Measurements from ENCODE around the gene PRCD.

The PRCD gene

DNA sequence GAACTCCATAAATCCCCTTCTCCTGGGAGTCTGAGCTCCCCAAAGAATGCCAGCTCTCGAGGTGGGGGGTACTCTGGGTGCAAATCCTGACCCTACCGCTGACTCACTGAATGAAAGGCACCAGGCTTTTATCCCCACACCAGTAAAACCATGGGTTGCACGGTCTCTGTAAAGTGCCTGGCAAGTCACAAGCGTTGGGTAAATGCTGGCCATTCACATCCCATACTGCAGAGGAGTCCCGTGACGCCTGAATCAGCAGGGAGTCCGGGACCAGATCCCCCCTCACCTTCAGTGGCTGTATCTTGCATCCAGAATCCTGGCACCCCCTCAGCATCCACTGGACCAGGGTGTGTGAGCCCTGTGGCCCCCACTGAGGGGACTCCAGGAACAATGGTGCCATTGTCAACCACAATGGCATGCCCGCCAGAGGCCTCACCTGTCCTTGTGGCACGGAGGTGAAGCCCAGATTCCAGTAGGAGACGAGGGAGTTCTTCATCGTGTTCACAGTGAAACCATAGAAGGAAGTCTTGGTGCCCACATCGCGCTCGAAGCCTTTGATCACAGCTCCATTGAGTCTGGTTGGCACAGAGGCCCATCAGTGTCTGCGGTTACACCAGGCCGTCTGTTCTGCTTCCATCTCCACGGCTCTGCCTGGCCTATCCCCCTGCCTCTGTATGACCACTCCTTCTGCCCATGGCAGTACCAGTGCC is 32.5 kb downstream of the PRCD start:
- DNase-seq, result no peak

DNA sequence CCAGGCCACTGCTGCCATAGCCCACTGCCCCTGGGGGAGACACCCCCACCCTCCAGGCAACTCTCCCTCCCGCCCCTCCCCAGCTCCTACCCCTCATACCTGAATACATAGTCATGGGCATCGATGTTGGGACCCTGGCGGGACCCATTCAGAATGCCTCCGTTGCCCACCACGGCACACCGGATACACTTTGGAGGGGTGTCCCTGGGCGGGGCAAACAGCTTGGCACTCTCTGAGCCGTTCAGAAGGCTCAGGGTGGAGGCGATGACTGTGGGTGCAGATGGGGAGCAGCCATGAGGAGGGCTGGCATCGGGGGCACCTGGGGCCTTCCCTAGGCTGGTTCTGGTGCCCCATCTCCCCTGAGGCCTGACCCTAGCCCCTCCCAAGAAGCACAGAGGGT is 33.3 kb downstream of the PRCD start:
- no peak for DNase-seq

DNA sequence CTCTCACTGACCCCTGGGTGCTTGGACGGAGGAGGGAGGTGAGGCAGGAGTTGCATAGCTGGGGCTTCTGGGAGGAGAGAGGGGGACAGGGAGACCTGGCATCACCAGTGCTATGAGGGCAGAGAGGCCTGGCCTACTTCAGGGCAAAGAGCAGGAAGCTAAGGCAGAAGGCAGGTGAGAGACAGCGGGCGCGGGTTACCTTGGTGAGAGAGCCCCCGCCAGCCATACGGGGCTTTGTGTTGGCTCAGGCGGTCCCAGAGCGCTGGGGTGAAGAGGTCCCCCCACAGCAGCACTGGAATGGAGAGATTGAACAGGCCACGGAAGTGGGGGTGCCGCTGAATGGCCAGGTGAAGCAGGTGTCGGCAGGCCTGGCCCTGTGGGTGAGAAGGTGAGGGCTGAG is 34.3 kb downstream of the PRCD start:
- DNase-seq, result no peak

DNA sequence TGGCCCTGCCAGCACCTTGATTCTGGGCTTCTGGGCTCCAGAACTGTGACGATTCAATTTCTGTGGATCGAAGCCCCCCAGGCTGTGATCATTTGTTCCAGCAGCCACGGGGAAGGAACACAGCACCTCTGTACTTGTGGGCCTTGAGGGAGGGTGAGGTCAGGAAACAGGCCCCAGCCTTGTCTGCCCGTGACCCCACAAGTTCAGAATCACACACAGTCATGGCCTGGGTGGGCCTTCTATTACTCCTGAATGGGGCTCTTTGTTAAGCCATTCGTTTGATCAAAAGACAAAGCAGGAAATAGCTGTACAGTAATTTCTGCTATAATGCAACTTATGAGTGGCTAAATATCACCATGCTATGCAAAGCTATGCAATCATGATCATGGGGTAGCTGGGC is 35.7 kb downstream of the PRCD start:
- no peak for DNase-seq

DNA sequence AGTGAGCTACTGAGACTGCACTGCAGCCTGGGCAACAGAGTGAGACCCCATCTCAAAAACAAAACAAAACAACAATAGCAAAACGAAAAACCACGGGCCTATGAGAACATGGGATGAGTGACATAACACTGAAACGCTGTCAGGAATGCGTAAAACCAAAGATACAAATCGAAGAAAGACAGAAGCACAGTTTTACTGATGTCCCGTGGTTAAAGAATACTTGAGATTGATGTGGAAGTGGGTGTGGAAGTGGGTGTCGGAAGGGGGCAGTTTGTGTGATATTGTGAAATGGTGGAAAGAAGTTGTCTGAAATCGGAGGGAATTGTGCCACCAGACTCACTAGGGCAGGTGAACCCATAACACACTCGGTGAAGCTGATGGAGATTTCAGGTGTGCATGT is 36.3 kb downstream of the PRCD start:
- DNase-seq, result no peak

DNA sequence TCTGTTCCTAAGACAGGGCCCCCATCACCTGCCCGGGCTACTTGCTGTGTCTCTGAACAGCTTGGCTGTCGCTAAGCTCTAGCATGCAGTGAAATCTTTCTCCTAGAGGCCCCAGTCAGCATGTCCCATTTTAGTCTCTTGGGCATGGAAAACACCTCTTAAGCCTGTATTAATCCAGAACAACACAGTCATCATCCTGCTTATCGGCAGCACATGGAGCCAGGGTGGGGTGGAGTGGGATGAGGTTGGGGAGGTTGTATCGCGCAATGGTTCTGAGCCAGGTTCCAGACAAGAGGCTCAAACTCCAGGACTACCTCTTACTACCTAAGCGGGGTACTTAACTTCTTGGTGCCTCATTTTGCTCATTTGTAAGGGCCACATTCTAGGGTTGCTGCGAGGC is 38.0 kb downstream of the PRCD start:
- DNase-seq, result no peak

DNA sequence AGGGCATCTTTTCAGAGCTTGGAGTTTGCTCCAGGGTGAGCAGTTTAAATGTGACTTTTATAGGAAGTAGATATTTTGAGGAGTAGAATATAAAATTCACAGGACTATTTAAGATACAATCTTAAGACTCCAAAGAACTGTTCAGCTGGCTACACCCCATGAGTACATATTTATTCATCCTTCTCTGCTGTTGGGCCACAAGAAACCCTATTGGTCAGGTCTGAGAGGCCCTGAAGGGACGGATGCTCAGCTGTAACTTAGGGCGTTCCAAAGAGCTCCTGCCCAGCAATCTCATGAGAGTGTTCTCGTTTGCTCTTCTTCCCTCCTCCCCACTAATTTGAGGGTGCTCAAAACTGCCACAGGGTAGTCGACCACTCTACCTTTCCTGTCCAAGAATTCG is 38.5 kb downstream of the PRCD start:
- DNase-seq, result no peak

DNA sequence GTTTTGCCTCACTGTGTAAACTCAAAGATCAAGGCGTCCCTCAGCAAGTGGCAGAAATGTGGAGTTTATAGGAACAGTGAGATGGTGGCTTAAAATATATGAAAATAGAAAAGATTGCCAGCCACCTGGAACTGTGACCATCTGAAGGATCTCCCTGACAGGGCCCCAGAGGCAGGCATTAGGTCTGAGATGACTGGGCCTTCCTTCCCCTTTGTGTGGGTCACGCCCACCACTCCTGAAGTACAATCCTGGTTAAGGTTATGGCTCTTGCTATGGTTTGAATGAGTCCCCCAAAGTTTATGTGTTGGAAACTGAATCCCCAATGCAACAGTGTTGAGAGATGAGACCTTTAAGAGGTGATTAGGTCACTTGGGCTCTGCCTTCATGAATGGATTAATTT is 39.4 kb downstream of the PRCD start:
- no peak for DNase-seq

DNA sequence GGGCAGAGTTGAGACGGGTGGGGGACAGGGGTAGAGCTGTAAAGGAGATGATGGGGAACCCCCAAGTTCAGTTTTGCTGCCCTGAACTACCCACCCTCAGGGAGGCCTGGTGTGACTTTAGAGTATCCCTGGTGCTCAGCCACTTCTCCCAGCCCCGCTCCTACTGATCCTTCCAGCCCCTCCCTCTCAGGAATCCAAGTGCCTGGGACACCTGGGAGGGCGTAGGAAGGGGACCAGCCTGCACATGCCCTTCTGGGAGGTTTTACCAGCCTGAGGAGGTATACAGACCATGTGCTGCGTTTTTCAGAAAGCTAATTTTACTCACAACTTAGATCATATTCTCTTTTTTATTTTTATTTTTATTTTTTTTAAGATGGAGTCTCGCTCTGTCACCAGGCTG is 41.7 kb downstream of the PRCD start:
- no peak for DNase-seq

DNA sequence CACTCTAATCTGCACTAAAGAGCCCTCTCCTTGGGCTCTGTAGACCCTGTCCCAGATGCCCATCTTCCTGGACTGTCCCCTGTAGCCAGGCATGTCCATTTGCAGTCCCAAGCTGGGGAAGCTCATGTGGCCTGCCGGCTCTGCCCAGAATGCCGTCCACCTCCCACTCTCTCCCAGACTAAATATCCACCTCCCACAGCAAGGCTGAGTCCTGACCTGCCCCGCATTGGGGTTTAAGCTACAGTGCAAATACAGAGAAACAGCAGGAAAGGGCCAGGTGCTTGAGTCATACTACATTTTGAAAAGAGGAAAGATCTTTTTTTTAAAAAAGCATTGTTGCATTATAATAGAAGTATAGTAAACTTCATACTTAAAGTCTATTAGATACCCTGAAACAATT is 42.8 kb downstream of the PRCD start:
- DNase-seq, result no peak

DNA sequence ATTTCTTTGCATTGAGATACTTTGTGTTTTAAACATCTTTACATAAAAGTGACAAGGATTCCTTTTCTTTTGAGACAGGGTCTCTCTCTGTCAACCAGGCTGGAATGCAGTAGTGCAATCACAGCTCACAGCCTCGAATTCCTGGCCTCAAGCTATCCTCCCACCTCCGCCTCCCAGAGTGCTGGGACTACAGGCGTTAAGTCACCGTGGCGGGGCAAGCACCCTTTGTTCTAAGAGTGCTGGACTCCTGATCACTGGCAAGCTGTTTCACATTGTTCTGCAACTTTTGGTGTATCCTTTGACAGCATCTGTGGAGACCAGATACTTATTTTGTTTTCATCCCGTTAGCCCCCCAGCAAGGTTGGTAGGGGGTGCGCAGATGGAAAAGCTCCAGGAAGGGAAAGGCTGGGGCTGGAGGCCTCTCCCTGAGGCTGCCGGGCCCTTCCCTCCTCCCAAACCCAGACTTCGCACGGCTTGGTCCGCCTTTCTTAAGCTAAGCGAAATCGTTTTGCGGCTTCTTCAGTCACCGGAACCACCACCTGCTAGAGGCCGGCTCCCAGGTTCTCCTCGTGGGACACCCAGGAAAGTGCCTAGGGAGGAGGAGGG is 44.7 kb downstream of the PRCD start:
- no peak for DNase-seq

DNA sequence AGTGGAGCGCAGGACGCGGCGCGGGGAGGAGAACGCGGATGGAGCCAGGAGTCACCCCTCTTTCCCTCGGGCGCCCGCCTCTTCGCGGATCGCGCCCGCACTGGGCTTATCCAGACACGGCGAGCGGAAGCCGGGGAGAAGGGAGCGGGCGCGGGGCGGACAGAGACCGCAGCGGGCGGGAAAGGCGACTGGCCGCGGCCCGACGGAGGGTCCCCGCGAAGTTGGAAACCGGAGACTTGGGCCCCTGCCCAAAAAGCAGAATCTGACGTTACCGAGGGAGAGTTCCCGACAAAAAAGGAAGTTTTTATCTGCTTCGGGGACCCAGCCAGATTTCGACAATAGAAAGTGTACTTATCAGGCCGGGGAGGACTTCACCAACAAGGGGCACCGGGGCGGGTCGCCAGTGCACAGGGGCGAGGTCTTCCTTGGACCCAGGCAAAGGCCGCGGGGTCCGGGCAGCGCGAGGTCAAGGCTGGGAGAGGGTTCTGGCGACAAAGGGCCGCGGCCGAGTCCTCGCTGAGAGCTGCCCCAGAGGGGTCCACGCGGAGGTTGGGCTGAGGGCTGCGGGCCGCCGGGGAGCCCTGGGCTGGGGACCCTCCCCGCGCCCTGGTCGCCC is 45.3 kb downstream of the PRCD start:
- DNase-seq, result no peak

DNA sequence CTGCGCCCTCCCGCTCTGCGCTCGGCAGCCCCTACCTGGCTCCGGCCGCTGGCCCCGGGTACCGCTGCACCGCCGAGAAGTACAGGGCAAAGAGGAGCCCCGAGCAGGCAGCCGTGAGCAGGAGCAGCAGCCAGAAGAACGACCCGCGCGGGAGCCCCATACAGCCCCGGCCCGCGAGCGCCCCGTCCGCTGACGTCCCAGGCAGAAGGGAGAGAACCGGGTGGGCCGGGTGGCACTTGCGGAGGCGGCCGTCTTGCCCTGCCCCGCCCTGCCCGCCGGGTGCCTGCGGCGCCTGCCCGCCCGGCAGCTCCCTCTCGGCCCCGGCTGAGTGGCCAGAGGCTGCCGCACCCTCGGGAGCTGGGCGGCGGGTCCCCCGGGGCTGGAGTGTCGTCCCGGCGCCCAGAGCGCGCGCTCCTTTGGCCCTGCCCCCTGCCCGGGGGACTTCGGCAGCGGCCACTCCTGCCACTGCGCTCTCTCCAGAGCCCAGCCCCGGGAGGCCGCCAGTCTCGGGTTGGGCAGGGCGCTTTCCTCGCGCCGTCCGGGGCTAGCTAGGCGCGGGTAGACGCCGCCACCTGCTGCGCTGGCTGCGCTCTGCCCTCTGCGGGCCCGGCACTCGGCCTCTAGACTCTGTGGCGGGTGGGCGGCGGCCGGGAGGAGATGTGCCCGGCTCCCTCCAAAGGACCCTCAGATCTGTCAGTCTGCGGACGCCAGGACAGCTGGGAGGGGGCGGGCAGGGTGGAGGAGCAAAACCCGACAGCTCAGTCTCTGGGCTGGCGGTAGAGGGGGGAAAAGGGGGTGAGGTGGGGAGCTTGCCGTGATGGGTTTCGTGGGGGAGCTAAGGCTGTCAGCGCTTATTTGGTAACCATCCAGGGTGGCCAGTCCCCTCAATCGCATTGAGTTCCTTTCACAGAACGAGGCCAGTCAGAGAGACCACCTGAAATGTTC is 46.1 kb downstream of the PRCD start, which contains the start of gene ST6GALNAC2:
TSS of gene ST6GALNAC2 (minus strand) at position 212 of the 945 bp plus-strand sequence. CDS start at position 160, 52 bp downstream.
- peak in 4 of 14 donors; percentile 9 to 49 (median 38) for DNase-seq

DNA sequence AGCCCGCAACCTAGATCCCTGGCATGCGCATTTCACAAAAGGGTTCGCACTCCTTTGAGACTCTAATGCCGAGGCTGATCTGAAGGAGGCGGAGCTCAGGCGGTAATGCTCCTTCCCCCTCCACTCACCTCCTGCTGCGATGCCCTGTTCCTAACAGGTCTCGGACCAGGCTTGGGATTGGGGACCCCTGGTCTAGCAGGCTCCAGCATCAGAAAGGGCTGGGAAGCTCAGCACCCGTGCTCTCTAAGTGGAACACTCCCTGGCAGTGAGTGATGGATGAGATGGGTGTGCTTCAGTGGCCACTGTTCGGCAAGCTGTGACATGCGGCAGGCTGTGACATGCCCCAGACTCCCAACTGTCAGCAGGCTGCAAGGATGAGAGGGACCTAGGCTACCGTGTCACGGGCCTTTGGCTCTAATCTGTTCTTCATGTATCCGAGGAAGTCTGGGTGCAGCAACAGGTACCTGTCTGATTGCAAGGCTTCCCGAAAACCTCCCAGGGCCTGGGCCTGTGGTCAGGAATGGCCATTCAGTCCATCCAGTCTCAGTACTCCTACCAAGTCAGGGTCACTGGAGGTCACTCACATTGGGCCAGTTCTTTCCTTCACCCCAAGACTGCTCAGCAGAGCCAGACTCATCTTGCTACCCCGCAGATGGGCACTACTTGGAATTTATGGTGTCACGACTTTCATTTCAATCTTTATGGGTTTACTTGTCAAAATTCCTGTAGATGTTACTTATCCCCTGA is 47.1 kb downstream of the PRCD start:
- DNase-seq, result no peak

DNA sequence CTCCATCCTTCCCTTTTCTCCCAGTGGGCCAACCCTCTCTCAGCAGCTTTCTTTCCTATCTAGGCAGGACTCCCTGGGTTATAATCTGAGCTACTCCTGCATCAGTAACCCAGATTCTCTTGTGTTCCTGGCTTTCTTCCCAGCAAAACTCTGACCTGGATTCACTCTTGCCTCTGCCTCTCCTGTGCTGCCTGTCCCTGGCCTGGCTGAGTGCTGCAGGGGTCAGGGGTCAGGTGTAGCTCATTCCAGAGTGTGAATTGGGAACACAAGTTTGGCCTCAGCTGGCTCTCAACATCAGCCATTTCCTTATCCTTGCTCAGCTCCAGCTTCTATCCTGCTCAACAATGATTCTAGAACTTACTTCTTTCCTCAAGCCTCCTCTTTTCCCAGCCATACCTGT is 48.3 kb downstream of the PRCD start:
- DNase-seq, result no peak

DNA sequence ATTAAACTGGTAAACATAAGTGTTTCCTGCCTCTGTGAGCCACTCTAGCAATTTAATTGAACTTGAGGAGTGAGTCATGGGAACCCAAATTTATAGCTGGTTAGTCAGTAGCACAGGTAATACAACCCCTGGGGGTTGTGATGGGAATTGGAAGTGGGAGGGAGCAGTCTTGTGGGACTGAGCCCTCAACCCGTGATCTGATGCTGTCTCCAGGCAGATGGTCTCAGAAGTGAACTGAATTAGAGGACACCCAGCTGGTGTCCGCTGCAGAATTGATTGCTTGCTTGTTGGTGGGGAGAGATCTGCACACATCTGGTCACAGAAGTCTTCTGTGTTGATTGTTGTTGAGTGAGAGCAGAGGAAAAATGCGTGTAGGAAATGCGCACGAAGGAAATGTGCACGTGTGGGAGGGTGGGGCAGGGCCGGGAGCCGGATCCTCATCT is 53.6 kb downstream of the PRCD start:
- no peak for DNase-seq

DNA sequence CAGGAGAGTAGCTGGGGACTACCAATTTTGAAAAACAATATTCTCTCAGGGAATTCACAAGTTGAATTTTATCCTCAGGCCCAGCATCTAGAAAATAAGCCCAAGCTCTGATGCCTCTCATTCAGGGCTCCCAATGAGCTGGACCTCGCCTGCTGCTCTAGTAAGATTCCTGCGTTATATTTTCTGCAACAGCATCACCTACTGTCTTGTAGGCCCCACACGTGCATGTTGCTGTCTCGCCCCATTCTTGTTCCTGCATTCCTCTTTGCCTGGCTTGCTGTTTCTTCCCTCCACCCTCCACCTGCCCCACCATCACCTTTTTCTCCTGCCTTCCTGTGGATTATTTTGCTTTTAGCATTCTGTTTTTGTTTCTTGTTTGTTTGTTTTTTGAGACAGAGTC is 54.1 kb downstream of the PRCD start:
- no peak for DNase-seq

DNA sequence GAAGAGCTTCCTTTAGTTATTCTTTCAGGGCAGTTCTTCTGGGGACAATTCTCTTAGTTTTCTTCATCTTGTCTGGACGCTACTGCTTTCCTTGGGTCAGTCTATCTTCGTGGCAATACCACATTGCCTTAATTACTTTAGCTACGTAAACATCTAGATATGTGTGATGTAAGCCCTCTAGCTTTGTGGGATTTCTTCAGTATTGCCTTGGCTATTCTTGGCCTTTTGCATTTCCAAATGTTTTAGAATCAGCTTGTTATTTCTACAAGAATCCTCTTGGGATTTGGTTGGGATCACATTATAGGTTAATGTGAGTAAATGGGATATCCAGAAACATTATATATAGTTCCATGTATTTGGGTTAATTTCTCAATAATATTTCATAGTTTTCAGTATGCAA is 54.8 kb downstream of the PRCD start:
- DNase-seq, result no peak

All from C1 segment of cervical spinal cord (tissue), 14 donors.